IPS-20b (cell line): Measurements from ENCODE around the gene HMGB2.

Source experiments
- H3K27ac ChIP-seq: one replicate; pipeline ENCODE4 v1.5.1; 2013; ENCODE audit warnings: low read length
- H3K27me3 ChIP-seq: 2 replicates; pipeline ENCODE4 v1.6.1; 2013; ENCODE audit warnings: mild to moderate bottlenecking, low read length, inconsistent platforms; ENCODE audit not compliant: insufficient read depth
- H3K36me3 ChIP-seq: 2 replicates; pipeline ENCODE4 v1.6.1; 2013; ENCODE audit warnings: low read depth, mild to moderate bottlenecking, inconsistent platforms, low read length, moderate library complexity; ENCODE audit not compliant: insufficient read depth
- H3K4me1 ChIP-seq: 2 replicates; pipeline ENCODE4 v1.6.1; 2013; ENCODE audit warnings: mild to moderate bottlenecking, control low read depth, inconsistent platforms, low read length, moderate library complexity; ENCODE audit not compliant: insufficient read depth
- H3K4me3 ChIP-seq: 2 replicates; pipeline ENCODE4 v1.5.1; 2013; ENCODE audit warnings: mild to moderate bottlenecking, low read length, inconsistent platforms
- H3K9ac ChIP-seq: 2 replicates; pipeline ENCODE4 v1.6.1; 2013; ENCODE audit warnings: low read depth, mild to moderate bottlenecking, inconsistent platforms, low read length, moderate library complexity
- H3K9me3 ChIP-seq: 2 replicates; pipeline ENCODE4 v1.6.1; 2013; ENCODE audit warnings: mild to moderate bottlenecking, low read depth, low read length, inconsistent platforms; ENCODE audit not compliant: insufficient read depth

Gene HMGB2

DNA sequence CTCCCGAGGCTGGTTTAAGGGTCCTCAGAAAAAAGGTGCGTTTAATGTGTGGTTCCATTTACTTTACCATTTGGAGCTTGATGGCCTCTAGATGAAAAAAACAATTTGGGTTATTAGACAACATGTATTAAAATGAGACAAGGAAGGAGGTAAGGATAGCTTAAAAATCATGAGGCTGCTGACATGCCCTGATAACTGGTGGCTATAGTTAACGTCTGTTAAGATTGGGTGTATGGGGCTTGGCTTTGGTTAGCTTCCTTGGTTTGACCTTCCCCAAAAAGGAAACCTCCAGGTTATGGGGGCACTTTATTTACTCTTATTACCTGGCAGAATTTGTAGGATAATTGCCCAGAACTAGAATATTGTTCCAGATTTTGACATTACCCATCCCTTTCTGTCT lies 51.5 kb downstream of the HMGB2 start:
- Histone ChIP-seq H3K27me3 (no peaks in the 10 kb centered on the region), H3K9ac (no peak overlapping the region), H3K27ac (no peak overlapping the region), H3K9me3 (peaks cover 39% of the 10 kb centered on the region), H3K36me3 (peaks cover 19% of the 10 kb centered on the region), H3K4me1 (no peaks in the 10 kb centered on the region), H3K4me3 (no peak overlapping the region)

- peaks cover 35% of the 10 kb centered on the region for H3K9me3 ChIP-seq
- H3K27ac ChIP-seq: no peak overlapping the region
- H3K9ac ChIP-seq: no peak overlapping the region
- no peaks in the 10 kb centered on the region for H3K27me3 ChIP-seq
- H3K36me3 ChIP-seq: peaks cover 19% of the 10 kb centered on the region
- H3K4me3 ChIP-seq: no peak overlapping the region
- no peaks in the 10 kb centered on the region for H3K4me1 ChIP-seq
These were observed 51.9 kb downstream of the HMGB2 start for GRCh38 chr4:173282256-173282562.

DNA sequence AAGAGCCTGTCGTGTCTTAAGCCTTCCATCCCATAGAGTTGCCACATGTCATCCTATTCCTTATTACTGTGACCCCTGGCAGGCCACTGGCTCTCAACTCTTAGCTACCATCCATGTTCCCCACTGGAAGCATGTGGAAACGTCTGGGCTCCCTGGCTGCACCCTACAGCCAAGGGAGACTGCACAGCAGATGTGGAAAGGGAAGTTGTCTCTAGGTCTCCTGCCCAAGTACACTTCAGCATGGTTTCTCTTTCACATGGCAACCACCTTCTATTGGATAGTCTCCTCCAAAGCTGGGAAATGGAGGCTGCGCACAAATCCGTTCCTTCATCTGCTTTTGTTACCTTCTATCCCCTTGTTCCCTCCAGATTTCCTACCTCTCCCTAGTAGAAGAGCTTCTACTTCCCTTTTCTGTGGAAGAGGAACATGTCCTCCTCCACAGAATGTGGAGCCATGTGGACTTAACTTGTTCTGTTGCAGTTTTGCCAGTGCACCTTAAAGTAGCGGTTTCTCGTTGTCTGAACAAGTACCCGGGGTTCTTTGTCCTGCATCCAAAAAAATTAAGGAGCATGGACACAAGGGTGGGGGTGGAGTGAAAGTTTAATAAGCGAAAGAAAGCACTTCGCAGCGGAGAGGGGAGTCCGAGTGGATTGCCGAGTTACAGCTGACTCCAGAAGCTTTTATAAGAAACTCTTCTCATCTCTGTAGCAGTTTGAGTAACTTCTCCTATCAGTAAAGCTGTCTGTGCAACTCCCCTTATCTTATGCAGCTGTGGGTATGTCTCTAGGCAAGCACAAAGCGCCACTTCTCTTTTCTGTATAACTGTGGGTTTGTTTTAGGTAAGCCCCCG lies 52.5 kb downstream of the HMGB2 start:
- no peaks in the 10 kb centered on the region for H3K4me1 ChIP-seq
- H3K36me3 ChIP-seq: peaks cover 17% of the 10 kb centered on the region
- H3K27me3 ChIP-seq: no peaks in the 10 kb centered on the region
- H3K9me3 ChIP-seq: peaks cover 29% of the 10 kb centered on the region
- H3K4me3 ChIP-seq: no peak overlapping the region
- H3K9ac ChIP-seq: no peak overlapping the region
- H3K27ac ChIP-seq: no peak overlapping the region
